LNCAP (cell line): Measurements from ENCODE around the gene MPC1.

ENCODE experiments used
- TF ChIP-seq, protein P1 (sequence below): fragments of 450-650 bp; IDR thresholded peaks from 2 replicates; pipeline ENCODE4 v1.5.1; 2017; ENCODE audit warnings: mild to moderate bottlenecking

The MPC1 gene

DNA sequence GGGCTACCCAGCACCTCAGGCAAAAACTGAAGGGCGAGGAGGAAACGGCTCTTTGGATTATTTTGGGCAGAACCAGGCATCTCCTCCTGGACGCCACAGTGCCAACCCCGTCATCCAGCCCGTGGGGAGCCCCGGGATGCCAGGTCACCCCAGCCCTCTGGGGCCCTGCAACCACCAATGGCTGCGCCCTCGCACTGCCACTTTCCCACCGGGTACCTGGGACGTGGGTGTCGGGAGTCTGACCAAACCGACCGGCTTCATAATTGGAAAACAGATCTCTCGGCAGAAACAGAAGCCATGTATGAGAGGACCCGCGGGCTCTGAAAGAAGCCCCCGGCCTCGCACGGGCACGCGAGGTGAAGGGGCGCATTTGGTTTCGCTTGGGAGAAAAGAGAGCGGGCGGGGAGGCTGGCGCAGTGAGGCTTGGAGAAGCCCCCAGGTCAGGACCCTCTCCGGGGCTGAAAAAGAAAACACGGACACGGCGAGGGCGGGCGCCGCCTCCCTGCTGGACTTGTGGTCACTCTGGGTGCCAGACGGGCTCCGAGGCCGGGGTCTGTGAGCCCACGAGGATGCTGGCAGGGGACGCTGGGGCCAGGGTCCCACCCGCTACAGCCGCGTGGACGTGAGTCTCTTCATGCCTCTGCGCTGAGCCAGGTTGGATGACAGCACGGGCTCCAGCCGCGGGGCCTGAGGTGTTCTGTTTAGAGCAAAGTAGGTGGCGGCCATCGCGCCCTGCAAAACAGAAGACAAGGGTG, 29.6 kb upstream of the MPC1 start:
- TF ChIP-seq, protein P1, sequence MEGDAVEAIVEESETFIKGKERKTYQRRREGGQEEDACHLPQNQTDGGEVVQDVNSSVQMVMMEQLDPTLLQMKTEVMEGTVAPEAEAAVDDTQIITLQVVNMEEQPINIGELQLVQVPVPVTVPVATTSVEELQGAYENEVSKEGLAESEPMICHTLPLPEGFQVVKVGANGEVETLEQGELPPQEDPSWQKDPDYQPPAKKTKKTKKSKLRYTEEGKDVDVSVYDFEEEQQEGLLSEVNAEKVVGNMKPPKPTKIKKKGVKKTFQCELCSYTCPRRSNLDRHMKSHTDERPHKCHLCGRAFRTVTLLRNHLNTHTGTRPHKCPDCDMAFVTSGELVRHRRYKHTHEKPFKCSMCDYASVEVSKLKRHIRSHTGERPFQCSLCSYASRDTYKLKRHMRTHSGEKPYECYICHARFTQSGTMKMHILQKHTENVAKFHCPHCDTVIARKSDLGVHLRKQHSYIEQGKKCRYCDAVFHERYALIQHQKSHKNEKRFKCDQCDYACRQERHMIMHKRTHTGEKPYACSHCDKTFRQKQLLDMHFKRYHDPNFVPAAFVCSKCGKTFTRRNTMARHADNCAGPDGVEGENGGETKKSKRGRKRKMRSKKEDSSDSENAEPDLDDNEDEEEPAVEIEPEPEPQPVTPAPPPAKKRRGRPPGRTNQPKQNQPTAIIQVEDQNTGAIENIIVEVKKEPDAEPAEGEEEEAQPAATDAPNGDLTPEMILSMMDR, result no peak

DNA sequence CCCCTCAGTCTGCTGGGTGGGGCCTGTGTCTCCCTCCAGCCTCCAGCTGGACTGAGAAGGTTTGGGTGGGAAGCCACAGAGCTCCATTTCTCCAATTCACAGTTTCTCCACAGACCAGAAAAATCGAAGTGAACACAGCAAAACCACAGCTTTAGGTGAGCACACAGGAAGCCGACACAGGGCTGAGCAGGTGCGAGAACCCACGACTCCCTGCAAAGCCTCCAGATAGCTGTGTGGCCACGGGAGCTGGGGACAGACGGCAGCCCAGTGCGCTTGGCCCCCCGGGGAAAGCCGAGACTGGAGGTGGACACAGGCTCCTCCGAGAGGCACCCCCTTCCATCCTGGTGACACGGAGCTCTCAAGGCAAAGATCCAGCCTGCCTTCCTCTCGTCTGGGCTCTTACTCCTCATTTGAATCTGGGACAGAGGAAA, 29.0 kb upstream of the MPC1 start:
- TF ChIP-seq, protein P1, result no peak

DNA sequence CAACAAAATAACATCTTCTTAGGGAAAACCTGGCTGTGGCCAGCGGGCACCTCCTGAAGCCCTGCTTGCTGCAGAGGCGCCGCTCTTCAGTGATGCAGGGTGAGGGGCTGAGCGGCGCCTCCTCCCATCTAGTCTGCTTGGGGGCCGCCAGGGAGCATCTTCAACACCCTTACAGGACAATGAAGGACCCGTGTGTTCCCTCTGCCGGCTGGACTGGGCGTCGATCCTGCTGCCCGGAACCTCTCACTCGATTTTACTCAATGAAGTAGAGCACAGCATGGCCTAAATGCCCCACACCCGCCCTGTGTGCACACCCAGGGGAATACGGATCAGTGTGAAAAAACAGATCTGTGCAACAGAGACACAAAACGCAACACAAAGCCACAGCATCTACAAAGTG, 28.5 kb upstream of the MPC1 start:
- TF ChIP-seq, protein P1, result no peak

DNA sequence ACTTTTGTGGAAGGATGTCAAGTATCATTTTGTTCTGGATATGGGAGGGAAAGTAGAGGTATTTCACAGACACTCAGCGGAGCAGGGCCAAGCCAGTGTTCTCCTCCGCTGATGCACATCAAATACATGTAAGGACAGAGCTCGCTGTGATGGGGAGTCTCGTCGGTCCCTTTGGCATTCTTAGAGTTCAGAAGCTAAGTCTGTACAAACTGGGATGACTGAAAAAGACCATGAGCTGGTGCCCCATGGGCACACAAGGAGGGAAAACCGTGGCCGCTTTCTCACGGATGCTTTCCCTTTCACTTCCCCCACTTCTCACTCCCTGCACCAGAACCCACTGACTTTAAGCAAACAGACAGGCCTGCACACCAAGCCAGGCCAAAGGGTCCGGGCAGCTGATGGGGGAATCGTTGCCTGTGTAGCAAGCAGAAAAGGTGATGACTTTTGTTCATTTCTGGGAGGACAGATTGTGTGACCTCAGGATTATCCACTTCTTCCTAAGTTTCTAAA, 27.7 kb upstream of the MPC1 start:
- TF ChIP-seq, protein P1, result no peak

DNA sequence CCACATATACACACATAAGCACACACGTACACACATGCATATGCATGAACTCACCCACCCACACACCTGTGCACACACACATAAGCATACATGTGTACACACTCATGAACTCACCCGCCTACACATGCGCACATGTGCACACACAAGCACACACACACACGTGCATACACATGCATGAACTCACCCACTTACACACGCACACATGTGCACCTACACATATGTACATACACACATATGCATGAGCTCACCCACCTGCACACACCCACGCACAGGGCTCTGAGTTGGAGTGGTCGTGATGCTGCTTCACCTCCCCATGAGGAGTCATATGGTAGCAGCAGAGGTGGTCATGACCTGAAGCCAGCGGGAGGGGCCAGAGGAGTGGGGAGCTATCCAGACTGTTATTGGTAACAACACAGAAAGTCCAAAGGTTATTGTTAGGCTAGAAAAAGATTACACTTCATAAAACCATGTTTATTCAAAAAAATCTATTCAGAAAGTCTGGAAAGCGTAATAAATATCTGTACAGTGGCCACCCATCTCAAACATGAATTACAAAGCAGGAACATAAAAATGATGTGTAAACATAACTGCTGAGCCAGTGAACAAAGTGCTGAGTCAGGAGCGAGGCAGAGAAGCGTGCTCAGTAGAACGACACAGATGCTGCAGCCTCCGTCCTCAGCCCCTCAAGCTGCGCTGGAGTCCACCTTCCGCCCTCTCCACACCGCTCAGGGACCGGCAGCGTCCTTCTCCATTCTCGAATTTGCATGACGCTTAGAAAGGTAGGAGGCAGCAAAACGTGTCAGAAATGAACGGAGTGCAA, 26.4 kb upstream of the MPC1 start:
- TF ChIP-seq, protein P1, result no peak

DNA sequence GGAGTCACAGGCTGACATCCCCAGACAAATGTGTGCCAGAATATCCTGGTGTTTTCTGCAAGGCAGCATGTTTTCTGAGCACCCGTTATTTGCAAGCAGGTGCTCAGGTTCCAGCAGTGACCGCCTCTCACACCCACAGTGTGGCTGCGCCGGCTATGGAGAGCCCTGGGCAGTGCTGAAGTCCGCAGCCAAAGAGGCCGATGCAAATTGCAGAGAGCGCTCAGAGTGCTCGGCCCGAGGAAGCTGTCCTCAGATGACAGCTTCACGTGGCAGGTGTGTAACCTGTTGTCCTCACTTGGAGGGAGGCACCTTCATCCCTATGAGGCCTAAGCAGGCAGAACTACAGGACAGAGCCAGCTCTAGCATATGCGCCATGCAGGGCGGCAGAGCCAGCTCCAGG, 23.5 kb upstream of the MPC1 start:
- TF ChIP-seq, protein P1, result no peak

DNA sequence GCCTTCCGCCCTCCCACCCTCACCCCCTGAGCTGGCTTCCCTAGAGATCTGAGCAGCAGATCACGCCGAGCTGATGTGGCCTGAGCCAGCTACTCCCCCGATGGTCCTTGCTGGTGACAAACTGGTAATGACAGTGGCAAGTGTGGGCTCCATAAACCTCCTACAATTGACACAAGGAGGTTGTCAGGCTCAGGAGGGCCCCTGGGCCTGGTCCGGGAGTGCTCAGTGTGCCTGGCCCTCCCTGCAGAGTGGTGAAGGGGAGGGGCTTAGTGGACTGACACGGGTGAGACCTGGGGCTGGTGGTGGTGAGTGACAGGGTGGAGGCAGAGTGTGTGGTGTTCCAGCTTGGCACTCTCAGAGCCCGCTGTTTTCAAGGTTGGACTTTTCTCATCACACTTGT, 22.6 kb upstream of the MPC1 start:
- TF ChIP-seq, protein P1, result no peak
